Heart left ventricle (tissue), 16 donors: ENCODE data around the gene SGO1. TPM values are rescaled to one million over a fixed set of nuclear protein-coding genes. Genes with fewer than 3 reads are reported as not detected.

ENCODE experiments used
- ATAC-seq, 4 donors: fragments of 200-7000 bp; cut with Tn5 transposase; one replicate each; pipeline ENCODE4 v1.9.1; 2020 to 2022; ENCODE audit warnings: moderate library complexity in 4 of 4, mild to moderate bottlenecking in 3 of 4, moderate number of reproducible peaks in 1 of 4
- DNase-seq, 5 donors: peaks; one replicate each; pipeline ENCODE4 v3.0.0-alpha.2; 2020
- H3K27ac ChIP-seq, 12 donors: fragments of 200-600 bp; sonication (generic) in 4 of 12; one replicate each; pipeline versions ENCODE4 v1.5.0 to v1.8.0; 2016 to 2022; ENCODE audit warnings: mild to moderate bottlenecking in 2 of 12
- H3K27me3 ChIP-seq, 9 donors: fragments of 200-600 bp; sonication (generic) in 2 of 9; one replicate each; pipeline versions ENCODE4 v1.5.1 to v1.8.0; 2016 to 2022; ENCODE audit warnings: mild to moderate bottlenecking in 3 of 9
- H3K36me3 ChIP-seq, 9 donors: fragments of 200-600 bp; sonication (generic) in 2 of 9; one replicate each; pipeline versions ENCODE4 v1.5.0 to v1.8.0; 2018 to 2022; ENCODE audit warnings: mild to moderate bottlenecking in 2 of 9
- H3K4me1 ChIP-seq, 12 donors: fragments of 200-600 bp; sonication (generic) in 4 of 12; one replicate each; pipeline versions ENCODE4 v1.5.0 to v1.8.0; 2016 to 2022; ENCODE audit warnings: mild to moderate bottlenecking in 3 of 12
- H3K4me3 ChIP-seq, 12 donors: fragments of 200-600 bp; sonication (generic) in 4 of 12; one replicate each; pipeline versions ENCODE4 v1.5.0 to v1.8.0; 2017 to 2022; ENCODE audit warnings: mild to moderate bottlenecking in 9 of 12, moderate library complexity in 4 of 12
- H3K9me3 ChIP-seq, 12 donors: fragments of 200-600 bp; sonication (generic) in 4 of 12; one replicate each; pipeline versions ENCODE4 v1.5.0 to v1.8.0; 2016 to 2022; ENCODE audit warnings: mild to moderate bottlenecking in 1 of 12
- CTCF ChIP-seq, 12 donors: fragments of 200-600 bp; sonication (generic) in 4 of 12; IDR thresholded peaks; one replicate each; pipeline versions ENCODE4 v1.5.0 to v1.8.0; 2018 to 2022; ENCODE audit warnings: antibody characterized with exemption in 12 of 12, mild to moderate bottlenecking in 5 of 12
- POLR2A ChIP-seq, 2 donors: fragments of 450-650 bp; IDR thresholded peaks; one replicate each; pipeline ENCODE4 v1.6.1; 2017; ENCODE audit warnings: antibody characterized with exemption in 2 of 2, mild to moderate bottlenecking in 2 of 2, moderate library complexity in 2 of 2
- WGBS, 4 donors: extraction: QIAGEN DNeasy Blood & Tissue Kit in 2 of 4; methylation state at CpG; one replicate each; pipeline versions ENCODE4 v1.1.5 to v1.1.7; 2013 to 2018; 5-methylcytosine and 5-hydroxymethylcytosine counted together
- intact Hi-C, 10 donors: fragments of 100-400 bp; cut with DNase I; formaldehyde crosslinking; loops; one replicate each; pipeline versions ENCODE4 v1.11.1 to v1.14.2; 2022
- microRNA-seq, 4 donors: library from miRNA; unstranded; fragments of <30 nt; microRNA quantifications; one replicate each; pipeline versions ENCODE4 to v1.2.0, GENCODE V29; 2017 to 2020
- polyA plus RNA-seq, 2 donors: library from polyadenylated mRNA; stranded (reverse); fragments of 200-250 nt; gene quantifications; one replicate each; pipeline ENCODE4 v1.2.3, GENCODE V29; 2013
- total RNA-seq, 9 donors: library from RNA; depleted of rRNA in 2 of 9; stranded (reverse); fragments of >200 nt in 2 of 9; fragmentation: NEBNext Ultra II Directional in 3 of 9; extraction: Animal tissue kit (Norgen Biotek cat#: 25700) in 3 of 9; gene quantifications; one replicate each; pipeline versions ENCODE4 v1.1.0 to v1.2.4, GENCODE V29; 2016 to 2023
- donor health status: ischemic (EF 13 %, LVEDD 7.1; RV severe dilation, severe dysfunction).
- donor health status: healthy with polysubstance abuse.
- donor health status: DM: no; HTN: yes; CAD: no.
- donor health status: DM: no; HTN: no; CAD: no.
- donor health status: ischemic (EF 25% LVEDD 6.9; RV normal size, moderate dysfunction).
- donor health status: ischemic (EF 25% LVEDD 5.7; RV mildly dilated, moderate dysfunction).
- donor health status: healthy.
- donor health status: DM: yes; HTN: yes; CAD: no.
- donor health status: ischemic (EF 35%, LVEDD 5.7; RV mildly dilated, moderate dysfunction).
- donor health status: nonischemic (EF 11% LVEDD 7.7; RV severe dilation, severe dysfunction).
- donor health status: DM: yes; HTN: yes; CAD: no.
- donor health status: PGD.
- donor health status: ischemic (EF 29% LVEDD 5.4; RV normal size, mild dysfunction).
- donor health status: nonischemic (EF 23%, LVEDD 6.1; RV moderate dilation, normal function).

Gene SGO1
- total and polyA plus RNA-seq, 11 donors, result 0.04 to 2.8 (median 0.28) TPM; not detected in 5

- no peaks in the 10 kb centered on the region for H3K9me3 ChIP-seq
- H3K27ac ChIP-seq, result peak overlapping the region in 1 of 12 donors; percentile 24
- intact Hi-C loops, result no loop called here
- no peaks in the 10 kb centered on the region for H3K27me3 ChIP-seq
- no peak overlapping the region for H3K4me3 ChIP-seq
- peak in 2 of 4 donors; percentile 36 to 52 for ATAC-seq
- H3K36me3 ChIP-seq, result peaks cover 0 to 78% (median 64%) of the 10 kb centered on the region in 9 donors
- H3K4me1 ChIP-seq, result peaks cover 0 to 9% (median 0%) of the 10 kb centered on the region in 12 donors
- TF ChIP-seq POLR2A (IDR thresholded peaks at IDR 0.05), result no peak
- TF ChIP-seq CTCF (IDR thresholded peaks at IDR 0.05), result no peak
- WGBS, 4 donors, result 83 to 89% (median 88%) methylated on average over 10 of the region's 10 CpGs
- peak in 1 of 5 donors; percentile 13 for DNase-seq
Observed at GRCh38 chr3:20125897-20126296, 60.1 kb downstream of the SGO1 start.

GRCh38 chr3:20125289-20125688 is 60.7 kb downstream of the SGO1 start:
- Histone ChIP-seq H3K27me3 (no peaks in the 10 kb centered on the region), H3K27ac (no peak overlapping the region), H3K4me1 (peaks cover 0 to 9% (median 0%) of the 10 kb centered on the region in 12 donors), H3K4me3 (no peak overlapping the region), H3K9me3 (no peaks in the 10 kb centered on the region), H3K36me3 (peaks cover 0 to 84% (median 70%) of the 10 kb centered on the region in 9 donors)
- intact Hi-C loops, result no loop called here
- DNase-seq, result no peak
- 93 to 98% (median 95%) methylated on average over 4 of the region's 4 CpGs for WGBS, 4 donors
- no peak for TF ChIP-seq POLR2A (IDR thresholded peaks at IDR 0.05)
- no peak for TF ChIP-seq CTCF (IDR thresholded peaks at IDR 0.05)
- no peak for ATAC-seq

- DNase-seq, result no peak
- TF ChIP-seq POLR2A (IDR thresholded peaks at IDR 0.05) (no peak), CTCF (IDR thresholded peaks at IDR 0.05) (no peak)
- intact Hi-C loops, result no loop called here
- Histone ChIP-seq H3K4me1 (peaks cover 0 to 5% (median 0%) of the 10 kb centered on the region in 12 donors), H3K4me3 (no peak overlapping the region), H3K27me3 (no peaks in the 10 kb centered on the region), H3K9me3 (no peaks in the 10 kb centered on the region), H3K36me3 (peaks cover 0 to 88% (median 78%) of the 10 kb centered on the region in 9 donors), H3K27ac (no peak overlapping the region)
- WGBS, 4 donors, result 93 to 97% (median 95%) methylated on average over 2 of the region's 2 CpGs
- no peak for ATAC-seq
Observed at GRCh38 chr3:20123131-20123652, 62.8 kb downstream of the SGO1 start.

- no peak for ATAC-seq
- H3K9me3 ChIP-seq, result no peaks in the 10 kb centered on the region
Observed at GRCh38 chr3:20121088-20121487, 64.9 kb downstream of the SGO1 start.

More at GRCh38 chr3:20121088-20121487, 64.9 kb downstream of the SGO1 start:
- Histone ChIP-seq H3K27ac (no peak overlapping the region), H3K27me3 (no peaks in the 10 kb centered on the region), H3K4me3 (no peak overlapping the region), H3K4me1 (no peaks in the 10 kb centered on the region), H3K36me3 (peaks cover 0 to 85% (median 73%) of the 10 kb centered on the region in 9 donors)
- DNase-seq, result no peak
- WGBS, 4 donors, result 72 to 84% (median 76%) methylated on average over 3 of the region's 3 CpGs
- TF ChIP-seq POLR2A (IDR thresholded peaks at IDR 0.05), result no peak
- TF ChIP-seq CTCF (IDR thresholded peaks at IDR 0.05), result no peak
- intact Hi-C loops, result no loop called here

Small RNA genes lying within 50 kb of the gene (microRNA-seq; reads per million reads assigned to microRNA genes)
- gene MIR3135A, result 0 to 0.60 (median 0.30) reads per million in 4 donors

Other genes starting within 250 kb of the SGO1 start
- gene RAB5A, start 239.1 kb downstream of the SGO1 start, total RNA-seq, result 10 to 100 TPM; 34.9 to 74.0 (median 61.9) TPM
- 10 to 100 TPM; 30.3 to 49.3 TPM for gene RAB5A, start 239.1 kb downstream of the SGO1 start, polyA plus RNA-seq
- gene PP2D1, start 173.9 kb downstream of the SGO1 start, total RNA-seq, result not detected
- gene PP2D1, start 173.9 kb downstream of the SGO1 start, polyA plus RNA-seq, result not detected
- gene KAT2B, start 145.8 kb downstream of the SGO1 start, total RNA-seq, result 10 to 100 TPM; 45.9 to 82.8 (median 70.2) TPM
- 10 to 100 TPM; 19.4 to 26.2 TPM for gene KAT2B, start 145.8 kb downstream of the SGO1 start, polyA plus RNA-seq